GM20000 (cell line): ENCODE results near the gene PCDHGC5.

Experiments
- DNase-seq: peaks from one replicate; pipeline ENCODE4 v3.0.0; 2012; ENCODE audit warnings: low spot score
- CTCF ChIP-seq: IDR thresholded peaks from 2 replicates; pipeline ENCODE4 v1.5.1; 2012; ENCODE audit warnings: mild to moderate bottlenecking, control low read depth; ENCODE audit errors: extremely low read depth, missing control alignments

PCDHGC5 gene

GRCh38 chr5:141508798-141509611 is 20.1 kb downstream of the PCDHGC5 start:
- DNase-seq: no peak
- no peak for TF ChIP-seq CTCF

GRCh38 chr5:141510160-141510559 is 21.3 kb downstream of the PCDHGC5 start:
- DNase-seq: no peak
- no peak for TF ChIP-seq CTCF

- TF ChIP-seq CTCF: no peak
- peak; percentile 62 for DNase-seq
Measured at GRCh38 chr5:141510850-141511601, 22.1 kb downstream of the PCDHGC5 start.

- TF ChIP-seq CTCF: no peak
- no peak for DNase-seq
Measured at GRCh38 chr5:141511771-141512325, 23.0 kb downstream of the PCDHGC5 start.

- DNase-seq: peak; percentile 78
- peak; percentile 54 for TF ChIP-seq CTCF
Measured at GRCh38 chr5:141512390-141512910, 23.6 kb downstream of the PCDHGC5 start.

- DNase-seq: no peak
- no peak for TF ChIP-seq CTCF
Measured at GRCh38 chr5:141512911-141513626, 24.2 kb downstream of the PCDHGC5 start.
